Renal cortex interstitium (tissue), 11 donors: ENCODE results near the gene CCNK. TPM values are rescaled to one million over a fixed set of nuclear protein-coding genes. Genes with fewer than 3 reads are reported as not detected.

Experiments used
- DNase-seq, 11 donors: peaks; one replicate each; pipeline ENCODE4 v3.0.0-alpha.2; 2013; ENCODE audit warnings: low read depth in 9 of 11, low spot score in 4 of 11; ENCODE audit errors: extremely low read depth in 1 of 11
- polyA plus RNA-seq, 3 donors: library from polyadenylated mRNA; unstranded; fragments of 120-200 nt; gene quantifications; one replicate each; pipeline ENCODE4 v1.2.1, GENCODE V29; 2013; ENCODE audit not compliant: insufficient read length in 3 of 3

Gene CCNK
- polyA plus RNA-seq, 3 donors = 47.1 to 50.8 (median 47.6) TPM

GRCh38 chr14:99481745-99482099 is 513 bp downstream of the CCNK start:
- DNase-seq = no peak

GRCh38 chr14:99484106-99484505 is 2.9 kb downstream of the CCNK start:
- DNase-seq = no peak

- DNase-seq = no peak
These were observed 16.1 kb downstream of the CCNK start for GRCh38 chr14:99497341-99497740.

GRCh38 chr14:99497894-99498293 is 16.7 kb downstream of the CCNK start:
- no peak for DNase-seq

- DNase-seq = no peak
These were observed 21.8 kb downstream of the CCNK start for GRCh38 chr14:99502989-99503421.

GRCh38 chr14:99503848-99504453 is 22.7 kb downstream of the CCNK start:
- DNase-seq = no peak

- no peak for DNase-seq
These were observed 23.9 kb downstream of the CCNK start for GRCh38 chr14:99505089-99505488.

GRCh38 chr14:99506276-99506675 is 25.1 kb downstream of the CCNK start:
- DNase-seq = no peak

GRCh38 chr14:99507860-99508640 is 26.8 kb downstream of the CCNK start:
- no peak for DNase-seq

GRCh38 chr14:99508896-99509629 is 27.9 kb downstream of the CCNK start:
- no peak for DNase-seq

GRCh38 chr14:99509871-99510555 is 28.8 kb downstream of the CCNK start:
- DNase-seq = no peak

GRCh38 chr14:99510556-99511139 is 29.4 kb downstream of the CCNK start:
- DNase-seq = no peak

GRCh38 chr14:99511421-99512109 is 30.4 kb downstream of the CCNK start:
- no peak for DNase-seq

- no peak for DNase-seq
These were observed 30.9 kb downstream of the CCNK start for GRCh38 chr14:99512110-99512449.

GRCh38 chr14:99512571-99513182 is 31.5 kb downstream of the CCNK start:
- no peak for DNase-seq

GRCh38 chr14:99513183-99513694 is 32.0 kb downstream of the CCNK start:
- no peak for DNase-seq

GRCh38 chr14:99513946-99514551 is 32.8 kb downstream of the CCNK start:
- DNase-seq = no peak
